ENCODE data around the gene PET117.
A peak's percentile ranks its signal among the peaks of the same experiment; 100 is the strongest.
"Not testable (repeated sequence)": the region's sequence is repeated elsewhere in the genome, so short reads cannot be mapped to it uniquely, and the experiment has no call there.

Gene PET117, protein sequence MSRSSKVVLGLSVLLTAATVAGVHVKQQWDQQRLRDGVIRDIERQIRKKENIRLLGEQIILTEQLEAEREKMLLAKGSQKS

GRCh38 chr20:18137412-18138265 is at the start of gene PET117, which contains the start of gene KAT14:
TSS of gene PET117 (plus strand) at chr20:18137863. CDS start at chr20:18137956, 93 bp downstream.
TSS of gene KAT14 (plus strand) at chr20:18137863. CDS start at chr20:18142661, 4,798 bp downstream.
- peak; percentile 92 for DNase-seq

DNA sequence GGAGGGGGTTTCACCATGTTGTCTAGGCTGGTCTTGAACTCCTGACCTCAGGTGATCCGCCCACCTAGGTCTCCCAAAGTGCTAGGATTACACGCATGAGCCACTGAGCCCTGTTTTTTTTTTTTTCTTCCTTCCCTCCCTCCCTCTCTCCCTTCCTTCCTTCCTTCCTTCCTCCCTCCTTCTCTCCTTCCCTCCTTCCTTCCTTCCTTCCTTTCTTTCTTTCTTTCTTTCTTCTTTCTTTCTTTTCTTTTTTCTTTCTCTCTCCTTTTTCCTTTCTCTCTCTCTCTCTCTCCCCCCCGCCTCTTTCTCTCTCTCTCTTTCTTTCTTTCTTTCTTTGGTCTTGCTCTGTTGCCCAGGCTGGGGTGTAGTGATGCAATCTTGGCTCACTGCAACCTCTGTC is 49.4 kb upstream of the PET117 start:
- not testable (repeated sequence) for DNase-seq

- DNase-seq = not testable (repeated sequence)
Measured at GRCh38 chr20:18088841-18089240, 48.8 kb upstream of the PET117 start.

DNA sequence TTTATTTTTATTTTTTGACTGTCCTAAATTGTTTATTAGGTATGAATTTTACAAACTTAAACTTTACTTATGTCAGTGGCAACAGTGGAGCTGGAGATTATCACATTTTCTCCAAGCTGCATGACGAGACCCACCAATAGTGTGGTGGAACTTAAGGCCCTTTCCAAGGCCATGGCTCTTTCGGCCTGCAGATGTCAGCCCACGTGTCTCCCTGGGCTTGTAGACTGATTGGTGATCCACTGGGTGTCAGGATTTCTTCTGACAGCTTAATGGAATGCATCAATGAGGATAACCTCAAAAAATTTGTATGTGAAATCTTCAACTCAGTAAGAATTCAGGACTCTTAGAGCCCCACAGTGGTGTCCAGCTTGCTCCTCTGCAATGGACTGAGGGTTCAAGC is 47.6 kb upstream of the PET117 start:
- no peak for DNase-seq

DNA sequence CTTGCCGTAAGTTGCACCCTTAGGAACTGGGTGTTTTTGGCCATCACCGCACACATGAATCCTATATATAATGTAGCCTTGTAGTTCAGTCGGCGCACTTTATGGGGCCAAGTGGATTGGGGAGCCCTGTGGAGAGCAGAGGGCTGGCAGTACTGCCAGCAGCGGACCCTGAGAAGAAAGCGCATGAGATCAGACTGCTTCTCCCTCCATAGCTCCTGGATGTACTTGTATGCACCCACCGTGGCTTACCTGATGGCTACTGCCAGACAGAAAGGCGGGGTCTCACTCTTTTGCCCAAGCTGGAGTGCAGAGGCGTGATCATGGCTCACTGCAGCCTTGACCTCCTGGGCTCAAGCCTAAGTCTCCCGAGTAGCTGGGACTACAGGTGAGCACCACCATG is 47.2 kb upstream of the PET117 start:
- no peak for DNase-seq

GRCh38 chr20:18091623-18092022 is 46.0 kb upstream of the PET117 start:
- no peak for DNase-seq

DNA sequence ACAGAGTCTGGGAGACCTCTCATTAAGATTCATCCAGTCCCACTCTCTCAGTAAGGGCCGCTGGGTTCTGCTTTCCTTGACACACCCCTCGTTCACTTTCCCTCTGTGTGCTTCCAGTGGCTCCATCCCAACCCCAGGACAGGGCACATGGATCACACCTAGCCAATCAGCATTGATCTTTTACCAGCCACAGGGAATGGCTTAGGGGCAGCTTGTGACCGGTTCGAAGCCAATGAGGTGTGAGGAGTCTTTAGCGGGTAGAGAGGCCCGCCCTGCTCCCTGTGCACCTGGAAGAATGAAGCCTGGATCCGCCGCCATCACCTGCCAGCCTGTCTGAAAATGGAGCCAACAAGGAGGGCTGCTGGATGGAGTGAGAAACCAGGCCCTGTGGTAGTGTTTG is 44.8 kb upstream of the PET117 start:
- no peak for DNase-seq

DNA sequence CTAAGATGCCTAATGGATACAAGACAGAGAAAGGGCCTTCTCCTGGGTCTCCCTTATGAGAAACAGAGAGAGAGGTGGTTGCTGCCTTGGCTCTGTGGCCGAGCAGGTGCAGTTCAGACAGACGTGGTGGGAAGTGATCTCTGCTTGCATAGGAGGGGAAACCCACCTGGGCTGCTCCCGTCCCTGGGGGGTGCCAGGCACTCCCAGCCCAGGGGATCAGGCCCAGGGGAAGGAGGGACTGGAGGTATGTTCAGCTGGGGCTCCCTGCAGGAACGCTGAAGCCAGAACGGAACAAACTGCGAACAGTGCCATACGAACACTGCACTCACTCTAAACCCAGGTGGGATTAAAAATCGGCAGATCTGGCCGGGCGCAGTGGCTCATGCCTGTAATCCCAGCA is 44.3 kb upstream of the PET117 start:
- no peak for DNase-seq

DNA sequence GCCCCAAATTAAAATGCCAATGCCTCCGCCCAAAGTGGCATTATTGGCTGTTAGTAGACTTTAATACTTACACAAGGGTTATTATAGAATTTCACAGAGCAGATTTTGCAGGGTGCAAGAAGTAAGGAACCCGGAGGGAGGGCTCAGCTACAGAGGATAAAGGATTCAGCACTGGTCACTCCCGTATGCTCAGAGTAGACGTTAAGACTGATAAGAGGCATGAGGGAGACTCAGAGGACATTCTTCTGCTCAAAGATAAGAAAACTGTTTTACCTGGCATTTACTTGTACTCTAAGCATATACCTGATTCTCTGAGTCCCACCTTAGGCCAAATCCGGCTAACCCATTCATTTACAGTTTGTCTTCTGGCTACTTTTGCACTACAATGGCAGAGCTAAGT is 43.5 kb upstream of the PET117 start:
- DNase-seq = no peak

DNA sequence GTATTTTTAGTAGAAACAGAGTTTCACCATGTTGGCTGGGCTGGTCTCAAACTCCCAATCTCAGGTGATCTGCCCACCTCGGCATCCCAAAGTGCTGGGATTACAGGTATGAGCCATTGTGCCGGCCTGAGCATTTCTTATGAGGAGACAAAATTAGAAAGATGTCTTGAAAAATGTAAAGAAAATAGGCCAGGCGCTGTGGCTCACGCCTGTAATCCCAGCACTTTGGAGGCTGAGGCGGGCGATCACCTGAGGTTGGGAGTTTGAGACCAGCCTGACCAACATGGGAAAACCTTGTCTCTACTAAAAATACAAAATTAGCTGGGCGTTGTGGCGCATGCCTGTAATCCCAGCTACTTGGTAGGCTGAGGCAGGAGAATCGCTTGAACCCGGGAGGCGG is 37.1 kb upstream of the PET117 start:
- DNase-seq = not testable (repeated sequence)

GRCh38 chr20:18101125-18101810 is 36.4 kb upstream of the PET117 start:
- no peak for DNase-seq

- no peak for DNase-seq
Measured at GRCh38 chr20:18103497-18103896, 34.2 kb upstream of the PET117 start.

GRCh38 chr20:18108326-18108725 is 29.3 kb upstream of the PET117 start:
- no peak for DNase-seq

DNA sequence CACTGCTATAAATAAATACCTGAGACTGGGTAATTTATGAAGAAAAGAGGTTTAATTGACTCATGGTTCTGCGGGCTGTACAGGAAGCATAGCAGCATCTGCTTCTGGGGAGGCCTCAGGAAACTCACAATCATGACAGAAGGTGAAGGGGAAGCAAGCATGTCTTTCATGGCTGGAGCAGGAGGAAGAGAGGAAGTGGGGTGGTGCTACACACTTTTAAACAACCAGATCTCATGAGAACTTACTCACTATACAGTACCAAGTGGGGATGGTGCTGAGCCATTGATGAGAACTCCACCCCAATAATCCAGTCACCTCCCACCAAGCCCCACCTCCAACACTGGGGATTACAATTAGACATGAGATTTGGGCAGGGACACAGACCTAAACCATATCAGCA is 9.1 kb upstream of the PET117 start:
- DNase-seq = not testable (repeated sequence)

DNA sequence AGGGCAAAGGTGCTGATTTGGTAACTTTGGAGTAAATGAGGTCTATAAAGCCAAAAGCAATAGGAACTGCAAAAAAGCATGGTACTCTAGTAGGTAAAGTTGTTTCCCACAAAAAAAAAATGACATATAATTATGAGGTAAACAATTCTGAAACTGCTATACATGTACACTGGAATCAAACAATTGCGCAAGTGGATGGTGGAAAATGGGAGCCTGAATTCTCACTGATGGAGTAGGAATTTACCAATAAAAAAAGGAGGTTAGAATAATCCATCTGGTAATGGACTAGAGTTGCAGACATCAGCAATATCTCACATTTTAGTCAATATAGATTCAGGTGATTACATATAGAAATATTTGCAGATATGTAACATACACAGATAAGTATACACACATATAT is 5.0 kb upstream of the PET117 start:
- DNase-seq = no peak

- DNase-seq = no peak
Measured at GRCh38 chr20:18133962-18134361, 3.7 kb upstream of the PET117 start.

GRCh38 chr20:18138266-18138582 is 561 bp downstream of the PET117 start:
- no peak for DNase-seq

DNA sequence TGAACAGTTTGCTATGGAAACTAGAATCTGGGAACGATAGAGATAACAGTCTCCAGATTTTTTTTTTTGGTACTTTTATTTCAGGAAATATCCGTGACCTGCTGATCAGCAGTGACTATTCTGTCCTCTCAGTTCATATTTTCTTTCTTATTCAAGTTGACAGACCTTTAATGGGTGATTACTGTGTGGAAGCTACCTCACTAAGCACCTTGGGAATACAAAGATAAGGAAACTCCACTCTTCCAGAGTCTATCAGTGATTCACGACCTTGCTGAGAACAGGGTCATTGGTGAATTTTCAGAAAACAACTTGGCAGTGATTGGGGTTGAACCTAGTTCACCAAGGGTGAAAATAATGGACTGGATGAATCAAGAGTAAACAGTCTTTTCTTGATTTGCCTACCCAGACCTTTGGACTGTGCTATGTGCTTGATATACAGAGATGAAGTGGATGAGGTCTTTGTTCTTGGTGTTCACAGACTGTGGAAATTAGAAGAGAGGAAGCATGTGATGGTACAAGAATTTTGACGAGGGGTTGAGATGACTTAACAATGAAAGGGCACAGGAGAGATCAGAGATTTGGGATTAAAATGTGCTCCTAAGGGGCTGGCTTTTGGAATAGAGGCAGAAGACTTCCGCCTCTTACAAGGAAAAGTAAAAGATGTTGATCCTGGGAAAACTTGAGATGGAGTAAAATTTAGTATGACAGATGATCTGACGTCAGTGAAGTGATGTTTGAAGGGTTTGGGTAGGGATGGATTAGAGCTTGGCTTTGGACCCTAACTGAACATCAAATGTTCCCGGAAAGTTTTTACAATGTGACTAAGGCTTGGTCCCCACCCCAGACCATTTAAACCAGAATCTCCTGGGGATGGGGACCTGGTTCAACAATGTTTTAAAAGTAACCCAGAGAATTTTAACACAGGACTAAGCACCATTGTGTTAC is 1.2 kb downstream of the PET117 start:
- no peak for DNase-seq

- DNase-seq = no peak
Measured at GRCh38 chr20:18139832-18140231, 2.2 kb downstream of the PET117 start.

DNA sequence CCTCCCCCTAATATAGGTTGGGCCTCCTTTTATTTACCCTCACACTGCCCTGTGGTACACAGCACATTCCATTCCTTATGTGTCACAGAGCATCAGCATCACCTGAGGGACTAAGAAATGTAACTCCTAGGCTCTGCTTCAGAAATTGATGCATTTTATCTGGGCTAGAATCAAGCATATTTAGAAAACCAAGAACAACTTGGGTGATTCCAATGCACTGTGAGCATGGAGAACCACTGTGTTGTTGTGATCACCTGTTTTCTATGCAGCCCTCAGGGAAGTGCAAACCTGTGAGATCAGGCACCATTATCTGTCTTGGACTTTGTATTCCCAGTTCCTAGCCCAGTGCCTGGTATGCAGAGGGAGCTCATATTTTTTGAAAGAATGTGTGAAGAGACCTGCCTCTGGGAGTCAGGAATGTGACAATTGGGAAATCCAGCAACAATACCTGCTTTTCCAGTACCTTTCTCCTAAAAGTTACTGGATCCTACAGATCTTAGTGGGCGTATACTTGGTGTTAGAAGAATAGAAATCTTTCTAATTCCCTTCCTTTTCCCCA is 7.0 kb downstream of the PET117 start:
- DNase-seq = no peak

DNA sequence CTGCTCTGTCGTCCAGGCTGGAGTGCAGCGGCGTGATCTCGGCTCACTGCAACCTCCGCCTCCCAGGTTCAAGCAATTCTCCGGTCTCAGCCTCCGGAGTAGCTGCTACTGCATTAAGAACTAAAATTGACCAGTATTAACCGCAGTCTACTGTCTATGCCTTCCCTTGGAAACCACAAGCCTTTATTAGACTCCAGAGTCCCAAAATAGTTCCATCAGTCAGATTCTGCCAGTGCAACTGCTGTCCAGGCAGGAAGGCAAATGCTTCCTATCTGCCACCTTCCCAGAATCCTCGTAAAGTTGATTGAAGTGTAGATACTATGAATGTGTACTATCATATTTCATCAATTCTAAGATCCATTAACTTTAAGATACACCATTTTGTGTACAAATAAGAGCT is 16.7 kb downstream of the PET117 start:
- DNase-seq = no peak

DNA sequence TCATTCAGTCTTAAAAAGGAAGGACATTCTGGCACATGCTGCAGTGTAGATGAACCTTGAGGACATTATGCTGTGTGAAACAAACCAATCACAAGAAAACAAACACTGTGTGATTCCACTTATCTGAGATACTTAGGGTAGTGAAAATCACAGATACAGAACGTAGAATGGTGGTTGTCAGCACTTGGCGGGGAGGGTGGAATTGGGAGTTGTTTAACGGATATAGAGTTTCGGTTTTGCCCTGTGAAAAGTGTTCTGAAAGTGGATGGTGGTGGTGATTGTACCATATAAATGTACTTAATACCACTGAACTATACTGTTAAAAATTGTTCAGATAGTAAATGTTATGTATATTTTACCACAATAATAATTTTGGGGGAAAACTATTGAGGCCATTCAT is 18.4 kb downstream of the PET117 start:
- no peak for DNase-seq

DNA sequence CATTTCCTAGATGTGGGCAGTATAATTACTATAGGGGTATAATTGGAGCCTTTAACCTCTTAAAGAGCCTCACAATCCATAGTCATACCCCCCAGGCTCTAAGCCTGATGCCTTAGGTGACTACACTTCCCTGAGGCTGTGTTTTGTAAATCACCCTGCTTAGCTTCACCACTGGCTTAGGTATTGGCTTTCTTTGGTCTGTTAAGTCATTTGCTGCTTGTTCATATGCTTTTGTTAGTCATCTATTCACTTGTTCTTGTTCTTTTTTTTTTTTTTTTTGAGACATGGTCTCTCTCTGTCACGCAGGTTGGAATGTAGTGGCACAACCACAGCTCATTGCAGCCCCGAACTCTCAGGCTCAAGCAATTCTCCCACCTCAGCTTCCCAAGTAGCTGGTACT is 26.7 kb downstream of the PET117 start:
- no peak for DNase-seq

All from NCI-H226 (cell line).